ENCODE measurements around the gene PGD.
"Not testable (repeated sequence)": the region's sequence is repeated elsewhere in the genome, so short reads cannot be mapped to it uniquely, and the experiment has no call there.

Gene PGD

GRCh38 chr1:10398734-10399443, at the start of gene PGD:
Gene PGD (plus strand): TSS chr1:10399064. CDS start chr1:10399118, 54 bp downstream.
- DNase-seq = peak; percentile 66

GRCh38 chr1:10353282-10353681, 45.6 kb upstream of the PGD start:
- DNase-seq = no peak

GRCh38 chr1:10353693-10354092, 45.2 kb upstream of the PGD start:
- no peak for DNase-seq

GRCh38 chr1:10360045-10360444, 38.8 kb upstream of the PGD start:
- DNase-seq = no peak

- DNase-seq = no peak
Measured at GRCh38 chr1:10361515-10361914, 37.3 kb upstream of the PGD start.

GRCh38 chr1:10368194-10368593, 30.7 kb upstream of the PGD start:
- no peak for DNase-seq

- DNase-seq = no peak
Measured at GRCh38 chr1:10374442-10374860, 24.4 kb upstream of the PGD start.

GRCh38 chr1:10377365-10378029, 21.4 kb upstream of the PGD start:
- not testable (repeated sequence) for DNase-seq

GRCh38 chr1:10378081-10378841, 20.6 kb upstream of the PGD start:
- DNase-seq = no peak

- no peak for DNase-seq
Measured at GRCh38 chr1:10379101-10379620, 19.7 kb upstream of the PGD start.

GRCh38 chr1:10379676-10380075, 19.2 kb upstream of the PGD start:
- DNase-seq = no peak

- no peak for DNase-seq
Measured at GRCh38 chr1:10380594-10381275, 18.1 kb upstream of the PGD start.

GRCh38 chr1:10383630-10384029, 15.2 kb upstream of the PGD start:
- DNase-seq = no peak

- no peak for DNase-seq
Measured at GRCh38 chr1:10384219-10384618, 14.6 kb upstream of the PGD start.

GRCh38 chr1:10386761-10387676, 11.8 kb upstream of the PGD start:
- DNase-seq = no peak

- DNase-seq = no peak
Measured at GRCh38 chr1:10387677-10388386, 11.0 kb upstream of the PGD start.

- no peak for DNase-seq
Measured at GRCh38 chr1:10388387-10388715, 10.5 kb upstream of the PGD start.

- no peak for DNase-seq
Measured at GRCh38 chr1:10389271-10389973, 9.4 kb upstream of the PGD start.

- DNase-seq = no peak
Measured at GRCh38 chr1:10396870-10397269, 2.0 kb upstream of the PGD start.

- peak; percentile 20 for DNase-seq
Measured at GRCh38 chr1:10398278-10398733, 558 bp upstream of the PGD start.

Measured in NCI-H2029 treated with DMSO at 0.1 percent for 48 hours (cell line).